Uterus (tissue), 4 donors: ENCODE measurements around the gene SUGP2. TPM values are rescaled to one million over a fixed set of nuclear protein-coding genes. Genes with fewer than 3 reads are reported as not detected.

ENCODE experiments used
- DNase-seq, 2 donors: peaks; one replicate each; pipeline ENCODE4 v3.0.0-alpha.2; 2019 to 2020
- H3K27ac ChIP-seq, 2 donors: fragments of 200-600 bp; sonication (generic); 1 replicate in 1 of 2; 2 replicates in 1 of 2; pipeline ENCODE4 v1.5.1; 2016 to 2018
- H3K27me3 ChIP-seq, 2 donors: fragments of 200-600 bp; sonication (generic); one replicate each; pipeline ENCODE4 v1.5.1; 2018 to 2019; ENCODE audit warnings: control low read depth in 1 of 2
- H3K36me3 ChIP-seq, 2 donors: fragments of 200-600 bp; sonication (generic); one replicate each; pipeline ENCODE4 v1.5.1; 2019; ENCODE audit warnings: control low read depth in 1 of 2
- H3K4me1 ChIP-seq, 2 donors: fragments of 200-600 bp; sonication (generic); one replicate each; pipeline ENCODE4 v1.5.1; 2018 to 2019; ENCODE audit warnings: control low read depth in 1 of 2
- H3K4me3 ChIP-seq, 2 donors: fragments of 200-600 bp; sonication (generic); 1 replicate in 1 of 2; 2 replicates in 1 of 2; pipeline ENCODE4 v1.5.1; 2018 to 2019; ENCODE audit warnings: mild to moderate bottlenecking in 1 of 2
- H3K9me3 ChIP-seq, 2 donors: fragments of 200-600 bp; sonication (generic); one replicate each; pipeline ENCODE4 v1.5.1; 2019; ENCODE audit warnings: control low read depth in 1 of 2
- POLR2A ChIP-seq, 2 donors: fragments of 450-650 bp; IDR thresholded peaks; one replicate each; pipeline ENCODE4 v1.6.1; 2016; ENCODE audit warnings: antibody characterized with exemption in 2 of 2, mild to moderate bottlenecking in 1 of 2, moderate library complexity in 1 of 2
- intact Hi-C: fragments of 100-400 bp; cut with DNase I; formaldehyde crosslinking; loops from one replicate; pipeline ENCODE4 v1.15.1; 2023; ENCODE audit warnings: low total_unique reads
- total RNA-seq, 4 donors: library from RNA; depleted of rRNA in 3 of 4; stranded (reverse); fragments of >200 nt in 3 of 4; gene quantifications; one replicate each; pipeline versions ENCODE4 v1.1.0 to v1.2.4, GENCODE V29; 2014 to 2023
- TF ChIP-seq, protein P1 (sequence below), 4 experiments: fragments of 200-600 bp in 2 of 4; fragments of 450-650 bp in 2 of 4; sonication (generic) in 2 of 4; IDR thresholded peaks; one replicate each; pipeline ENCODE4 v1.5.1; 2016 to 2019; ENCODE audit warnings: antibody characterized with exemption in 4 of 4, mild to moderate bottlenecking in 2 of 4, moderate library complexity in 1 of 4
- donor health status: DM: yes; HTN: yes; CAD: no.

Gene SUGP2
- total RNA-seq, 4 donors from 2014 or later: 22.5 to 95.8 (median 53.7) TPM

GRCh38 chr19:19004144-19004543, 29.2 kb downstream of the SUGP2 start:
- no peak for DNase-seq
- no peak overlapping the region for H3K27ac ChIP-seq
- no peaks in the 10 kb centered on the region for H3K27me3 ChIP-seq
- H3K36me3 ChIP-seq: no peaks in the 10 kb centered on the region
- no peak overlapping the region for H3K4me3 ChIP-seq
- TF ChIP-seq, protein P1, sequence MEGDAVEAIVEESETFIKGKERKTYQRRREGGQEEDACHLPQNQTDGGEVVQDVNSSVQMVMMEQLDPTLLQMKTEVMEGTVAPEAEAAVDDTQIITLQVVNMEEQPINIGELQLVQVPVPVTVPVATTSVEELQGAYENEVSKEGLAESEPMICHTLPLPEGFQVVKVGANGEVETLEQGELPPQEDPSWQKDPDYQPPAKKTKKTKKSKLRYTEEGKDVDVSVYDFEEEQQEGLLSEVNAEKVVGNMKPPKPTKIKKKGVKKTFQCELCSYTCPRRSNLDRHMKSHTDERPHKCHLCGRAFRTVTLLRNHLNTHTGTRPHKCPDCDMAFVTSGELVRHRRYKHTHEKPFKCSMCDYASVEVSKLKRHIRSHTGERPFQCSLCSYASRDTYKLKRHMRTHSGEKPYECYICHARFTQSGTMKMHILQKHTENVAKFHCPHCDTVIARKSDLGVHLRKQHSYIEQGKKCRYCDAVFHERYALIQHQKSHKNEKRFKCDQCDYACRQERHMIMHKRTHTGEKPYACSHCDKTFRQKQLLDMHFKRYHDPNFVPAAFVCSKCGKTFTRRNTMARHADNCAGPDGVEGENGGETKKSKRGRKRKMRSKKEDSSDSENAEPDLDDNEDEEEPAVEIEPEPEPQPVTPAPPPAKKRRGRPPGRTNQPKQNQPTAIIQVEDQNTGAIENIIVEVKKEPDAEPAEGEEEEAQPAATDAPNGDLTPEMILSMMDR (IDR thresholded peaks at IDR 0.05): no peak
- TF ChIP-seq POLR2A (IDR thresholded peaks at IDR 0.05): no peak
- no peaks in the 10 kb centered on the region for H3K9me3 ChIP-seq
- no peaks in the 10 kb centered on the region for H3K4me1 ChIP-seq
- intact Hi-C loops: no loop called here

GRCh38 chr19:18999896-19000620, 33.3 kb downstream of the SUGP2 start:
- no peak overlapping the region for H3K4me3 ChIP-seq
- H3K27me3 ChIP-seq: no peaks in the 10 kb centered on the region
- H3K4me1 ChIP-seq: no peaks in the 10 kb centered on the region
- H3K9me3 ChIP-seq: no peaks in the 10 kb centered on the region
- TF ChIP-seq POLR2A (IDR thresholded peaks at IDR 0.05): no peak
- TF ChIP-seq, protein P1 (IDR thresholded peaks at IDR 0.05): no peak
- H3K36me3 ChIP-seq: no peaks in the 10 kb centered on the region
- intact Hi-C loops: no loop called here
- H3K27ac ChIP-seq: no peak overlapping the region
- DNase-seq: no peak

- no peak for DNase-seq
- TF ChIP-seq, protein P1 (IDR thresholded peaks at IDR 0.05): no peak
- no peak for TF ChIP-seq POLR2A (IDR thresholded peaks at IDR 0.05)
- Histone ChIP-seq H3K4me3 (no peak overlapping the region), H3K36me3 (no peaks in the 10 kb centered on the region), H3K4me1 (no peaks in the 10 kb centered on the region), H3K9me3 (no peaks in the 10 kb centered on the region), H3K27ac (no peak overlapping the region), H3K27me3 (no peaks in the 10 kb centered on the region)
- intact Hi-C loops: no loop called here
Observed at GRCh38 chr19:18999016-18999758, 34.1 kb downstream of the SUGP2 start.

DNA sequence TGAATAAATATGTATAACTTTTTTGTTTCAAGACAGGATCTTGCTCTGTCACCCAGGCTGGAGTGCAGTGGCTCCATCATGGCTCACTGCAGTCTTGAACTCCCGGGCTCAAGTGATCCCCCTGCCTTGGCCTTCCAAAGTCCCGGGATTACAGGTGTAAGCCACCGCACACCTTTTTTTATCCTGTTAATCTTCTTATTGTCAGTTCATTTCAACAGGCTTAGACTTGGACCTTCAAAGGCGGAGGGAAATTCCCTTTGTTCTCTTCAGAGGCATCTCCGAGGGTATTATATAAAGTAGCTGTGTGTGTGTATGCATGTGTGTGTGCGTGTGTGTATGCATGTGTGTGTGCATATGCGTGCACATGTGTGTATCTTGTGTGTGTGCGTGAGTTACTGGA, 35.0 kb downstream of the SUGP2 start:
- Histone ChIP-seq H3K27ac (no peak overlapping the region), H3K4me3 (no peak overlapping the region), H3K4me1 (no peaks in the 10 kb centered on the region), H3K9me3 (no peaks in the 10 kb centered on the region), H3K27me3 (no peaks in the 10 kb centered on the region), H3K36me3 (no peaks in the 10 kb centered on the region)
- TF ChIP-seq POLR2A (IDR thresholded peaks at IDR 0.05): no peak
- TF ChIP-seq, protein P1 (IDR thresholded peaks at IDR 0.05): no peak
- intact Hi-C loops: no loop called here
- DNase-seq: no peak

GRCh38 chr19:18996796-18997394, 36.4 kb downstream of the SUGP2 start:
- Histone ChIP-seq H3K9me3 (no peaks in the 10 kb centered on the region), H3K27me3 (no peaks in the 10 kb centered on the region), H3K4me1 (no peaks in the 10 kb centered on the region), H3K27ac (no peak overlapping the region), H3K4me3 (no peak overlapping the region), H3K36me3 (no peaks in the 10 kb centered on the region)
- intact Hi-C loops: no loop called here
- TF ChIP-seq, protein P1 (IDR thresholded peaks at IDR 0.05): no peak
- TF ChIP-seq POLR2A (IDR thresholded peaks at IDR 0.05): no peak
- DNase-seq: no peak
